Measurements from ENCODE around the gene ARID4A. TPM values are rescaled to one million over a fixed set of nuclear protein-coding genes. Genes with fewer than 3 reads are reported as not detected.

The ARID4A gene
- total RNA-seq, 1 experiment from 2014 or later = 12.5 TPM

DNA sequence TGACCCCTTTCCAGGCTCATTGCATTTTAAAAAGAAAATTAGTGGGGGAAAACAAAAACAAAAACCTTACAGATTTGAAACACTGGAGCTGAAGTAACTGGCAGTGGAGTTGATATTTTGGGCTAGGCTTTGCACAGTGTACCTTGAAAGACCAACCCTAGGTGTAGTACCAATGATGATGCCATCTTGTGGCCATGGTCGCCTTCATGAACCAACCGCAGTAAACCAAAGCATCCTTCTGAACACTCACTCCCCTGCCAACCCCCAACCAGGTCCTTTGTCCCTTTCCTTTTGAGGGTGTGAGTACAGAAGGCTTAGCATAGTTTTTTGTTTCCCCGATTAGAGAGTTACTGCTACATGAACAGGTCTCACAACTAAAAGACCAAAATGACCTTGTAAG lies 103.2 kb downstream of the ARID4A start:
- CTCF ChIA-PET = interaction anchor here (0.7 kb wide), 1 partner anchor 218 kb away, joined by 4 read pairs; no protein-coding TSS in a partner anchor
- peaks cover 12% of the 10 kb centered on the region for H3K27me3 Mint-ChIP-seq (ENCODE audit: low read depth)
- H3K4me1 Mint-ChIP-seq = peaks cover 24% of the 10 kb centered on the region
- H3K9me3 Mint-ChIP-seq = no peaks in the 10 kb centered on the region
- H3K4me3 Mint-ChIP-seq = no peak overlapping the region
- POLR2A ChIA-PET = no interaction called here
- H3K36me3 Mint-ChIP-seq = no peaks in the 10 kb centered on the region
- no peak for DNase-seq (ENCODE audit: low spot score)
- TF ChIP-seq, protein P1, sequence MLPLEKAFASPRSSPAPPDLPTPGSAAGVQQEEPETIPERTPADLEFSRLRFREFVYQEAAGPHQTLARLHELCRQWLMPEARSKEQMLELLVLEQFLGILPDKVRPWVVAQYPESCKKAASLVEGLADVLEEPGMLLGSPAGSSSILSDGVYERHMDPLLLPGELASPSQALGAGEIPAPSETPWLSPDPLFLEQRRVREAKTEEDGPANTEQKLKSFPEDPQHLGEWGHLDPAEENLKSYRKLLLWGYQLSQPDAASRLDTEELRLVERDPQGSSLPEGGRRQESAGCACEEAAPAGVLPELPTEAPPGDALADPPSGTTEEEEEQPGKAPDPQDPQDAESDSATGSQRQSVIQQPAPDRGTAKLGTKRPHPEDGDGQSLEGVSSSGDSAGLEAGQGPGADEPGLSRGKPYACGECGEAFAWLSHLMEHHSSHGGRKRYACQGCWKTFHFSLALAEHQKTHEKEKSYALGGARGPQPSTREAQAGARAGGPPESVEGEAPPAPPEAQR (CRISPR knock-in tag; IDR thresholded peaks at IDR 0.05) = no peak
- TF ChIP-seq CBFB (CRISPR knock-in tag; IDR thresholded peaks at IDR 0.05; ENCODE audit: low read depth) = no peak
- no peak for TF ChIP-seq ZNF423 (CRISPR knock-in tag; IDR thresholded peaks at IDR 0.05)
- no peak overlapping the region for H3K27ac Mint-ChIP-seq
- peak; percentile 73 for ATAC-seq

DNA sequence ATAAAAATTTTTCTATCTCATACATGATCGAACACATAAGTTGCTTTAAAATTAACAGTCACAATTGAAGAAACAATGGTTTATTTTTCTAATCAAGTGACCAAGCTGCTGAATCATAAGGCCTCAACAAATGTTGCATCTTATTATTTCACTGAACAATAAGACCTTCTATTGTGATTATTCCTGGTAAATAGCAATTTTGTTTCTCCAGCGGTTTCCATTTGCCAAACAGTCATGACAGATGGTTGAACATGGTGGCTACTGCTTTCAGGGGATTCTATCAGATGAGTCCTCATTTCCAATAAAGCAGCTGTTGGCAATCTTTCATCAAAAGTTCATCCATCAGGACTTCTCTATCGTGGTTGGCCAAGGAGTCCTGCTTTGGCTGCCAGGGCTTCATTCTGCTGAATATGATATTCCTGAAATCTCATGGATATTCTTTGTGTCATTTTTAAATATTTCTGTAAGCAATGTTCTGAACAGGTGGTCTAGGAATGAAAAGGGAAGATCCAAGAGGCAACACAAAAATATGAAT lies 110.4 kb downstream of the ARID4A start:
- Mint-ChIP-seq H3K36me3 (peaks cover 33% of the 10 kb centered on the region), H3K4me3 (no peak overlapping the region), H3K27me3 (ENCODE audit: low read depth) (no peaks in the 10 kb centered on the region), H3K4me1 (no peaks in the 10 kb centered on the region), H3K27ac (no peak overlapping the region), H3K9me3 (no peaks in the 10 kb centered on the region)
- CTCF ChIA-PET = no interaction called here
- ATAC-seq = no peak
- TF ChIP-seq, protein P2, sequence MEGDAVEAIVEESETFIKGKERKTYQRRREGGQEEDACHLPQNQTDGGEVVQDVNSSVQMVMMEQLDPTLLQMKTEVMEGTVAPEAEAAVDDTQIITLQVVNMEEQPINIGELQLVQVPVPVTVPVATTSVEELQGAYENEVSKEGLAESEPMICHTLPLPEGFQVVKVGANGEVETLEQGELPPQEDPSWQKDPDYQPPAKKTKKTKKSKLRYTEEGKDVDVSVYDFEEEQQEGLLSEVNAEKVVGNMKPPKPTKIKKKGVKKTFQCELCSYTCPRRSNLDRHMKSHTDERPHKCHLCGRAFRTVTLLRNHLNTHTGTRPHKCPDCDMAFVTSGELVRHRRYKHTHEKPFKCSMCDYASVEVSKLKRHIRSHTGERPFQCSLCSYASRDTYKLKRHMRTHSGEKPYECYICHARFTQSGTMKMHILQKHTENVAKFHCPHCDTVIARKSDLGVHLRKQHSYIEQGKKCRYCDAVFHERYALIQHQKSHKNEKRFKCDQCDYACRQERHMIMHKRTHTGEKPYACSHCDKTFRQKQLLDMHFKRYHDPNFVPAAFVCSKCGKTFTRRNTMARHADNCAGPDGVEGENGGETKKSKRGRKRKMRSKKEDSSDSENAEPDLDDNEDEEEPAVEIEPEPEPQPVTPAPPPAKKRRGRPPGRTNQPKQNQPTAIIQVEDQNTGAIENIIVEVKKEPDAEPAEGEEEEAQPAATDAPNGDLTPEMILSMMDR (IDR thresholded peaks at IDR 0.05) = no peak
- TF ChIP-seq, protein P3, sequence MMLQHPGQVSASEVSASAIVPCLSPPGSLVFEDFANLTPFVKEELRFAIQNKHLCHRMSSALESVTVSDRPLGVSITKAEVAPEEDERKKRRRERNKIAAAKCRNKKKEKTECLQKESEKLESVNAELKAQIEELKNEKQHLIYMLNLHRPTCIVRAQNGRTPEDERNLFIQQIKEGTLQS (CRISPR knock-in tag; conservative IDR thresholded peaks at IDR 0.05) = no peak
- TF ChIP-seq, protein P4, sequence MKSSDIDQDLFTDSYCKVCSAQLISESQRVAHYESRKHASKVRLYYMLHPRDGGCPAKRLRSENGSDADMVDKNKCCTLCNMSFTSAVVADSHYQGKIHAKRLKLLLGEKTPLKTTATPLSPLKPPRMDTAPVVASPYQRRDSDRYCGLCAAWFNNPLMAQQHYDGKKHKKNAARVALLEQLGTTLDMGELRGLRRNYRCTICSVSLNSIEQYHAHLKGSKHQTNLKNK (CRISPR knock-in tag; IDR thresholded peaks at IDR 0.05) = no peak
- TF ChIP-seq NR1H2 (CRISPR knock-in tag; IDR thresholded peaks at IDR 0.05) (no peak), JAZF1 (CRISPR knock-in tag; IDR thresholded peaks at IDR 0.05) (no peak), FOXK1 (CRISPR knock-in tag; IDR thresholded peaks at IDR 0.05) (no peak), OVOL2 (CRISPR knock-in tag; IDR thresholded peaks at IDR 0.05; ENCODE audit: borderline replicate concordance) (no peak), CREM (CRISPR knock-in tag; IDR thresholded peaks at IDR 0.05) (no peak), JUN (CRISPR knock-in tag; IDR thresholded peaks at IDR 0.05) (no peak), RELA (CRISPR knock-in tag; IDR thresholded peaks at IDR 0.05; ENCODE audit: borderline replicate concordance) (no peak), MYBL2 (CRISPR knock-in tag; IDR thresholded peaks at IDR 0.05) (no peak), ELF4 (CRISPR knock-in tag; IDR thresholded peaks at IDR 0.05; ENCODE audit: low read depth) (no peak)
- TF ChIP-seq, protein P5, sequence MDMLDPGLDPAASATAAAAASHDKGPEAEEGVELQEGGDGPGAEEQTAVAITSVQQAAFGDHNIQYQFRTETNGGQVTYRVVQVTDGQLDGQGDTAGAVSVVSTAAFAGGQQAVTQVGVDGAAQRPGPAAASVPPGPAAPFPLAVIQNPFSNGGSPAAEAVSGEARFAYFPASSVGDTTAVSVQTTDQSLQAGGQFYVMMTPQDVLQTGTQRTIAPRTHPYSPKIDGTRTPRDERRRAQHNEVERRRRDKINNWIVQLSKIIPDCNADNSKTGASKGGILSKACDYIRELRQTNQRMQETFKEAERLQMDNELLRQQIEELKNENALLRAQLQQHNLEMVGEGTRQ (CRISPR knock-in tag; IDR thresholded peaks at IDR 0.05) = no peak
- TF ChIP-seq, protein P6, sequence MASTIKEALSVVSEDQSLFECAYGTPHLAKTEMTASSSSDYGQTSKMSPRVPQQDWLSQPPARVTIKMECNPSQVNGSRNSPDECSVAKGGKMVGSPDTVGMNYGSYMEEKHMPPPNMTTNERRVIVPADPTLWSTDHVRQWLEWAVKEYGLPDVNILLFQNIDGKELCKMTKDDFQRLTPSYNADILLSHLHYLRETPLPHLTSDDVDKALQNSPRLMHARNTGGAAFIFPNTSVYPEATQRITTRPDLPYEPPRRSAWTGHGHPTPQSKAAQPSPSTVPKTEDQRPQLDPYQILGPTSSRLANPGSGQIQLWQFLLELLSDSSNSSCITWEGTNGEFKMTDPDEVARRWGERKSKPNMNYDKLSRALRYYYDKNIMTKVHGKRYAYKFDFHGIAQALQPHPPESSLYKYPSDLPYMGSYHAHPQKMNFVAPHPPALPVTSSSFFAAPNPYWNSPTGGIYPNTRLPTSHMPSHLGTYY (CRISPR knock-in tag; IDR thresholded peaks at IDR 0.05) = no peak
- TF ChIP-seq, protein P7, sequence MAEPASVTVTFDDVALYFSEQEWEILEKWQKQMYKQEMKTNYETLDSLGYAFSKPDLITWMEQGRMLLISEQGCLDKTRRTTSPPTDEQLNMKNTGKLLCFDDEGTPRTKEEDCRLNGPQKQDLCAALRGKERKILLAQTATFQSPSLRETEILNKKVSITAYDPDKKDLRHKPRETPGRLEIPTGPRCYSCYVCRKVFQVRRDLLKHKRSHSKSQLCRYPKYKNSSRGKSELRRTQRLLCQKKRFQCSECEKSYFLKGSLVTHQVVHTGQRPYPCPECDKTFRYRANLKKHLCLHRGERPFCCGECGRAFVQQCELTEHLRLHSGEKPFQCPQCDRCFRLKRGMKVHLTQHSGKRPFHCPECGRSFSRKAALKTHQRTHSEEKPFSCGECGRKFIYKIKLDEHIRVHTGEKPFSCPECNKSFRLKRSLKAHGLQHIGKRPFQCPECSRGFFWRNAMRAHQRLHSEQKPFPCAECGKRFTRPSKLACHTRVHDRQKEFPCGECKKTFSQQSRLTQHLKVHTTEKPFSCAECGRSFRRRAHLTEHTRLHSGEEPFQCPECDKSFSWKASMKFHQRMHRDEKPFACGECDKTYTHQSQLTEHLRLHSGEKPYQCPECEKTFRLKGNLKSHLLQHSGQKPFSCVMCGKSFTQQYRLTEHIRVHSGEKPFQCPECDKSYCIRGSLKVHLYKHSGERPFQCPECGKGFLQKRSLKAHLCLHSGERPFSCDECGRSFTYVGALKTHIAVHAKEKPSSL (CRISPR knock-in tag; conservative IDR thresholded peaks at IDR 0.05) = no peak
- TF ChIP-seq, protein P8, sequence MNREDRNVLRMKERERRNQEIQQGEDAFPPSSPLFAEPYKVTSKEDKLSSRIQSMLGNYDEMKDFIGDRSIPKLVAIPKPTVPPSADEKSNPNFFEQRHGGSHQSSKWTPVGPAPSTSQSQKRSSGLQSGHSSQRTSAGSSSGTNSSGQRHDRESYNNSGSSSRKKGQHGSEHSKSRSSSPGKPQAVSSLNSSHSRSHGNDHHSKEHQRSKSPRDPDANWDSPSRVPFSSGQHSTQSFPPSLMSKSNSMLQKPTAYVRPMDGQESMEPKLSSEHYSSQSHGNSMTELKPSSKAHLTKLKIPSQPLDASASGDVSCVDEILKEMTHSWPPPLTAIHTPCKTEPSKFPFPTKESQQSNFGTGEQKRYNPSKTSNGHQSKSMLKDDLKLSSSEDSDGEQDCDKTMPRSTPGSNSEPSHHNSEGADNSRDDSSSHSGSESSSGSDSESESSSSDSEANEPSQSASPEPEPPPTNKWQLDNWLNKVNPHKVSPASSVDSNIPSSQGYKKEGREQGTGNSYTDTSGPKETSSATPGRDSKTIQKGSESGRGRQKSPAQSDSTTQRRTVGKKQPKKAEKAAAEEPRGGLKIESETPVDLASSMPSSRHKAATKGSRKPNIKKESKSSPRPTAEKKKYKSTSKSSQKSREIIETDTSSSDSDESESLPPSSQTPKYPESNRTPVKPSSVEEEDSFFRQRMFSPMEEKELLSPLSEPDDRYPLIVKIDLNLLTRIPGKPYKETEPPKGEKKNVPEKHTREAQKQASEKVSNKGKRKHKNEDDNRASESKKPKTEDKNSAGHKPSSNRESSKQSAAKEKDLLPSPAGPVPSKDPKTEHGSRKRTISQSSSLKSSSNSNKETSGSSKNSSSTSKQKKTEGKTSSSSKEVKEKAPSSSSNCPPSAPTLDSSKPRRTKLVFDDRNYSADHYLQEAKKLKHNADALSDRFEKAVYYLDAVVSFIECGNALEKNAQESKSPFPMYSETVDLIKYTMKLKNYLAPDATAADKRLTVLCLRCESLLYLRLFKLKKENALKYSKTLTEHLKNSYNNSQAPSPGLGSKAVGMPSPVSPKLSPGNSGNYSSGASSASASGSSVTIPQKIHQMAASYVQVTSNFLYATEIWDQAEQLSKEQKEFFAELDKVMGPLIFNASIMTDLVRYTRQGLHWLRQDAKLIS (CRISPR knock-in tag; IDR thresholded peaks at IDR 0.05; ENCODE audit: borderline replicate concordance) = no peak
- DNase-seq (ENCODE audit: low spot score) = no peak
- POLR2A ChIA-PET = no interaction called here
